GM20431 (cell line): ENCODE data around the gene CMIP.

ENCODE experiments used
- in situ Hi-C: fragments of 300-500 bp; cut with MseI, MboI; formaldehyde crosslinking; loops from one replicate; pipeline ENCODE4 v1.15.0; 2020; ENCODE audit warnings: low sequenced_read_pairs; ENCODE audit not compliant: unreplicated experiment

CMIP gene

GRCh38 chr16:81444448-81445121, at the start of gene CMIP:
Gene CMIP, plus strand, starts transcription at chr16:81444808.
- in situ Hi-C loops = no loop called here

- in situ Hi-C loops = loop anchor here (25.0 kb wide), 1 partner anchor 492 kb away; no protein-coding TSS in a partner anchor
These were observed 49.5 kb upstream of the CMIP start for GRCh38 chr16:81394966-81395655.

GRCh38 chr16:81397058-81397878, 47.3 kb upstream of the CMIP start:
- in situ Hi-C loops = loop anchor here (25.0 kb wide), 1 partner anchor 490 kb away; no protein-coding TSS in a partner anchor

GRCh38 chr16:81397879-81398520, 46.6 kb upstream of the CMIP start:
- in situ Hi-C loops = loop anchor here (25.0 kb wide), 1 partner anchor 489 kb away; no protein-coding TSS in a partner anchor

DNA sequence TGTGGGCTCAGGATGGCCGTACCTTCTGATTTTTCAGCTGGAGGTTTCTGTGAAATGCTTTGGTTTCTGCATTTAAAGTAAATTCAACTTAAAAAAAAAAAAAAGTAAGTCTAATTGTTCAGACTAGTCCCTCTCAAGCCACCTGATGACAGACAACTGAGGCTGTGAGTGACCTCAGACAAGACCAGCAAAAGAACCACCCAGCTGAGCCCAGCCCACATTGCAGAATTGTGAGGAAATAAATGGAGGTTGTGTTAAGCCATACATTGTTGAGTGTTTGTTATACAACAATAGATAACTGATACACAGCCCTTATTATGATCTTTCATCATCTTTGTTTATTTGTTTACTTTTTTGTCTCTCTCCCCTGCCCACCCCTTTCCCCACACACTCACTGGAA, 44.7 kb upstream of the CMIP start:
- in situ Hi-C loops = loop anchor here (10.0 to 25.0 kb wide), 3 partner anchors 212 to 487 kb away; no protein-coding TSS in a partner anchor

DNA sequence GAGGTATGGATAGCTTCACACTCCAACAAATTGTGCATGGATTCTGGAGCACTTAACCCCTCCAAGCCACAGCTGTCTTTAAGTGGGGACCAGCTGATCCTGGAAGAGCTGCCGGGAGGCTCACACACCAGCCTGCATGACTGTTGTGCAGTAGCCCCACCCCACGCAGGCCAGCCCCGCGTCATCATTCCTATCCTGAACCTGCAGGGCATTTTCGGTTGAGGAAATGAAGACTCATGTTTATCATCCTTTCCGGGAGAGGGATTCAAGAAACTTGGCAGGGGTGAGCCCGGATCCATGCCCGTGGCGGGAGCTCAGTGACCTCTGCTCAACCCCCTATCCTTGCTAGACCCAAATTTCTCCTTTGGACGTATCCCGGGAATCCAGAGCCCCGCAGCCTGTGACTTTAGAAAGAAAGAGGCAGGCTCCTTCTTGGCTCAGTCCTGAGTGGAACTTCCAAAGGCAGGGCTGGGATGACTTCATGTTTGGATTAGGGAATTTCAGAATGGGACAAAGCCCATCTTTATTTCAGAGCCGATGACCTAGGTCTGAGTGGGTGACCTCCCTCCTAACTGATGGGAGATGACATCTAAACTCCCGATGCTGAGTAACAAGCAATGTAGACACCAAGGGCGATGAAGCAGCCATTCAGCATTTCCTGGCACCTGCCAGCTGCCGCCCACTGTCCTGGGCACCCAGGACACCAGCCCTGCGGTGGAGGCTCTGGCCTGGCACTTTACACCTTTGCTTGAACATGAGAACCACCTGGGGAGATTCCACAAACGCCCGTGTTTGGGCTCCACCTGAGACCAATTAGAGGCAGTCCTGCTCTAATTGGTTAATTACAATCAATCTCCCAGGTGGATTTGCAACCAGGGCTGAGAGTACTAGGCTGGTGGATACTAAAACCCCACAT, 43.3 kb upstream of the CMIP start:
- in situ Hi-C loops = loop anchor here (10.0 to 25.0 kb wide), 2 partner anchors 211 to 334 kb away; no protein-coding TSS in a partner anchor

- in situ Hi-C loops = loop anchor here (10.0 to 25.0 kb wide), 2 partner anchors 209 to 332 kb away; no protein-coding TSS in a partner anchor
These were observed 41.4 kb upstream of the CMIP start for GRCh38 chr16:81403208-81403600.

- in situ Hi-C loops = loop anchor here (10.0 to 25.0 kb wide), 2 partner anchors 209 to 331 kb away; no protein-coding TSS in a partner anchor
These were observed 40.8 kb upstream of the CMIP start for GRCh38 chr16:81403601-81404391.

DNA sequence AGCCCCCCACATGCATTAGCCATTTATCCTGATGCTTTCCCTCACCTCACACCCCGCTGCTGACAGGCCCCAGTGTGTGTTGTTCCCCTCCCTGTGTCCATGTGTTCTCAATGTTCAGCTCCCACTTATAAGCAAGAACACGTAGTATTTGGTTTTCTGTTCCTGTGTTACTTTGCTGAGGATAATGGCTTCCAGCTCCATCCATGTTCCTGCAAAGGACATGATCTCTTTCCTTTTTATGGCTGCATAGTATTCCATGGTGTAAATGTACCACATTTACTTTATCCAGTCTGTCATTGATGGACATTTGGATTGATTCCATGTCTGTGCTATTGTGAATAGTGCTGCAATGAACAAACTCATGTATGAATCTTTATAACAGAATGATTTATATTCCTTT, 39.6 kb upstream of the CMIP start:
- in situ Hi-C loops = loop anchor here (10.0 to 25.0 kb wide), 2 partner anchors 207 to 330 kb away; no protein-coding TSS in a partner anchor

DNA sequence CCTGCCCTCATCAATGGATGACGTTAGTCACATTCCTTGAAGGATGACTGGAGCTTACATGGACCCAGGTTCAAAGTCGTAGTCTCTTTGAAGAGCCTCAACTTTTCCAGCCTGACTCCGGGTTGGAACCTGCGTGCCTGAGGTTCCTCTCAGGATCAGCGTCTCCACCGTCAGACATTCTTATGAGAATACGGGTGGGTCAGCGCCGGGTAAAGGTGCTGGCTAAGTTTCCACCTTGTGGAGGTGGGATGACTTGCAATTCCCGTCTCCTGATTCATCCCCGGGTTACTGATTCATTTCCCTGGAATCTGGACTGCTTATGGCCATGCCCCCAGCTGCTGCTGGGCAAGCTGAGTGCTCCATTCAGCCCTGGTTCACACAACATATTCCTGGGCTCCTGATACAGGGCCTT, 38.9 kb upstream of the CMIP start:
- in situ Hi-C loops = loop anchor here (10.0 to 25.0 kb wide), 2 partner anchors 207 to 329 kb away; no protein-coding TSS in a partner anchor

GRCh38 chr16:81408409-81408950, 36.1 kb upstream of the CMIP start:
- in situ Hi-C loops = loop anchor here (10.0 to 25.0 kb wide), 2 partner anchors 204 to 326 kb away; no protein-coding TSS in a partner anchor

GRCh38 chr16:81409016-81409556, 35.5 kb upstream of the CMIP start:
- in situ Hi-C loops = loop anchor here (10.0 to 25.0 kb wide), 2 partner anchors 203 to 326 kb away; no protein-coding TSS in a partner anchor

DNA sequence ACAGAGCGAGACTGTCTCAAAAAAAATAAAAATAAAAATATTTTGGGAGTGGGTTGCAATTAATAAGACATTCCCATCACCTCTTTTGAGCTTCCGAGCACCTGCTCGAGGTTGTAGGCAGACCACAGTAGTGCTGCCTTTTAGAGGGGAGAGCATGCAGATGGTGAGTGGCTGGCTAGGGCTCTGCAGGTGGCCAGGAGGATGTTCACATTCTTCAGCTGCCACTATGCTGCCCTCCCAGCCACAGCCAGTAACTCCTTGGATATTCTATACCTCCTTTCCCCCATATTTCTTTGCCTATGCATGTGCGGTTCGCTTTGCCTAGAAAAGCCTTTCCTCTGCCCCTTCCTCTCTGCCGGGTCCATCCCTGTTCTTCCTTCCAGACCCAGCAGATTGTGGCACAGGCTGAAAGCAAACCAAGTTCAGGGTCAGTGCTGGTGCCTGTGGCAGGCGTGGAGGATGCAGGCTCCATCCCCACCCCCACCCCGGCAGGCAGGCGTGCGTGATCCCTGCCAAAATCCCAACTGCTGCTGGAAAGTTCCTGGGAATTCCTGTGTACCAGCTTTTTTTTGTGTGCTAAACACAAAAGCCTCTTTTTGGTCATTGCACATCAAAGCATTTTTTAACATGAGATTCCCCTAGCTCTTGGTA, 33.8 kb upstream of the CMIP start:
- in situ Hi-C loops = loop anchor here (25.0 kb wide), 1 partner anchor 202 kb away; no protein-coding TSS in a partner anchor

- in situ Hi-C loops = loop anchor here (25.0 kb wide), 1 partner anchor 199 kb away; no protein-coding TSS in a partner anchor
These were observed 31.2 kb upstream of the CMIP start for GRCh38 chr16:81413245-81413990.

GRCh38 chr16:81415751-81416150, 28.9 kb upstream of the CMIP start:
- in situ Hi-C loops = loop anchor here (25.0 kb wide), 1 partner anchor 197 kb away; no protein-coding TSS in a partner anchor

GRCh38 chr16:81416749-81417148, 27.9 kb upstream of the CMIP start:
- in situ Hi-C loops = loop anchor here (25.0 kb wide), 1 partner anchor 196 kb away; no protein-coding TSS in a partner anchor
